Measurements from ENCODE around the gene ANGPT4.

The ANGPT4 gene

DNA sequence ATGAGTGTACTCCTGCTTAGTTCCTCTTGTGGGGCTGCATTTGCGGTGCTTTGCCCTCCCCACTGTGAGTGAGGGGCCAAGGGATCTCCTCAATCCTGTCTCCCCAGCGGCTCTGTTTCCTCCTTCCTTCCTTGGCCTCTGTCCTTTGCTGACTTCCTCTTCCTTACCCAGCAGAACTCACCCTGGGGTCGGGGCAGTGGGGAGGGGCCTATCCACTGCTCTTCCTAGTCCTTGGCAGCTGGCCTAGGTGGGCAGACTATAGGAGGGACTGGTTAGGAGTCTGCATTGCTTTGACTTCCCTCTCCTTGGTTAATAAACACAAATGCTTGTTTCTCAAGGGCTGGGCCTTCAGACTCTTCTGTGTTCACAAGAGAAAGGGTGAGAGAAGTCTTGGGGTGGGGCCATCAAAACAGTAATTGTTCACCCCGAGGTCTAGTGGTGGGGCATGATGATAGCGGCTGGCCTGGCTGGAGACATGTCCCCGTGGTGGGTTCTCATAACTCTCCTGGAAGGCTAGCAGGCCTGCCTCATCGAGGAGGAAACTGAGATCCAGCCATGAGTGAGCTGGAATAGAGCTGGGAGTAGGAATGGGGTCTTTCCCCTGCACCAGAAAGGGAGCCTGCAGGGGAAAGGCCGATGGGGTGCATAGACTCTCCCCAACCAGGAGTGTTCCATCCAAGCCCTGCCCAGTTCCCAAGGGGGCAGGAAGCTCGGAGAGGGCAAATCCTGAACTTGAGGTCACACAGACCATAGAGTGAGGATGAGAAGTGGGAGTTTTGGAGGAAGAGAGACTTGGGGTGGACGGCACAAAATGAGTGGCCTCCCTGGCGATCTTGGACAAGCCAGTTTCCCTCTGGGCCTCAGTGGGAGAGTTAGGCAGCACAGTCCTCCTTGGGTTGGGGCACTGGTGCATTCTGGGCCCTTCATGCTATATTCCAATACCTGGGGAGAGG, 69.9 kb downstream of the ANGPT4 start:
- in situ Hi-C loops (cut with MboI; ENCODE audit: low sequenced_read_pairs): no loop called here
- Histone ChIP-seq H3K4me3 (no peak overlapping the region), H3K4me1 (no peaks in the 10 kb centered on the region; the same call in 1 of the 2 replicates), H3K36me3 (replicated peaks) (no peaks in the 10 kb centered on the region), H3K9me3 (no peaks in the 10 kb centered on the region), H3K27me3 (ENCODE audit: low read depth) (no peaks in the 10 kb centered on the region)
- no peak for DNase-seq (ENCODE audit: low spot score in 2 of 2)

DNA sequence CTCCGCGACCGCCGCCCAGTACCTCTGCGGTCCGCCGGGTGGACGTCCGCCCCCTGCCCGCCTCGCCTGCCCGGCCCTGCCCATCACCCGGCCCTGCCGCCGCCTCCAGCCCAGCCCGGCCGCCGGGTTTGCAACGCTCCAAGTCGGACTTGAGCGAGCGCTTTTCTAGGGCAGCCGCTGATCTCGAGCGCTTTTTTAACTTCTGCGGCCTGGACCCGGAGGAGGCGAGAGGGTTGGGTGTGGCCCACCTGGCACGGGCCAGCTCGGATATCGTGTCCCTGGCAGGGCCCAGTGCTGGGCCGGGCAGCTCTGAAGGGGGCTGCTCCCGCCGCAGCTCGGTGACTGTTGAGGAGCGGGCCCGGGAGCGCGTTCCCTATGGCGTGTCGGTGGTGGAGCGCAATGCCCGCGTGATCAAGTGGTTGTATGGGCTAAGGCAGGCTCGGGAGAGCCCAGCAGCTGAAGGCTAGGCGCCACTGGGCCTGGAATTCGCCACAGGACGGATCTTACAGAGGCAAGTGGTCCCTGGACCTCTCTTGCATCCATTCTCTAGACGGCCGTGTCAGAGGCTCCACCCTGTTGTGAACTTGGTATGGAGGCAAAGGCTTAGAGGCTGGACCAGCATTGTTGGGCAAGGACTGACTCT, 70.8 kb downstream of the ANGPT4 start:
- H3K27me3 ChIP-seq (ENCODE audit: low read depth): no peaks in the 10 kb centered on the region
- DNase-seq (ENCODE audit: low spot score in 2 of 2): no peak
- H3K4me1 ChIP-seq: no peaks in the 10 kb centered on the region; the same call in 1 of the 2 replicates
- H3K4me3 ChIP-seq: no peak overlapping the region
- no peaks in the 10 kb centered on the region for H3K9me3 ChIP-seq
- in situ Hi-C loops (cut with MboI; ENCODE audit: low sequenced_read_pairs): no loop called here
- H3K36me3 ChIP-seq (replicated peaks): no peaks in the 10 kb centered on the region

DNA sequence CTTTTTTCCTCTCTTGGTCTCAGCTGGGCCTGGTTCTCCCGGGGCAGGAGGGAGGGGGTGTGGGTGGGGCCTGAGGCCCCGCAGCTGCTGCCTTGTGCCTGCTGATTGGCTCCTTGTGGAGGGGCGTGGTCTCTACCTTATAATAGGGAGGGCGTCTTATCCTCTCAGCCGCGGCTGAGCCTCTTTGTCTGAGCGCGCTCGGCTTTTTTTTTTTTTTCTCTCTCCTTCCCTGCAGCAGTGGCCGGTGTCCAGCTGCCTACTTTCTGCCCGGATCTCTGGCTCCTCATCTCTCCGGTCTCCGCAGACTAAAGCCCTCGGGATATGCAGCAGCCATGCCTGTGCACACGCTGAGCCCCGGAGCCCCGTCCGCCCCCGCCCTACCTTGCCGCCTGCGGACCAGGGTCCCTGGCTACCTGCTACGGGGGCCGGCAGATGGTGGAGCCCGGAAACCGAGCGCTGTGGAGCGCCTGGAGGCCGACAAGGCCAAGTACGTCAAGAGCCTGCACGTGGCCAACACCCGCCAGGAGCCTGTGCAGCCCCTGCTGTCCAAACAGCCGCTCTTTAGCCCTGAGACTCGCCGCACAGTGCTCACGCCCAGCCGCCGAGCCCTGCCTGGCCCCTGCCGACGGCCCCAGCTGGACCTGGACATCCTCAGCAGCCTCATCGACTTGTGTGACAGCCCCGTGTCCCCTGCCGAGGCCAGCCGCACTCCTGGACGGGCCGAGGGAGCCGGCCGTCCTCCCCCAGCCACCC, 71.5 kb downstream of the ANGPT4 start:
- in situ Hi-C loops (cut with MboI; ENCODE audit: low sequenced_read_pairs): no loop called here
- Histone ChIP-seq H3K27me3 (ENCODE audit: low read depth) (no peaks in the 10 kb centered on the region), H3K4me1 (no peaks in the 10 kb centered on the region; the same call in 1 of the 2 replicates), H3K9me3 (no peaks in the 10 kb centered on the region), H3K4me3 (peak overlapping the region; percentile 25), H3K36me3 (replicated peaks) (no peaks in the 10 kb centered on the region)
- DNase-seq (ENCODE audit: low spot score in 2 of 2): peak; percentile 91 to 96

DNA sequence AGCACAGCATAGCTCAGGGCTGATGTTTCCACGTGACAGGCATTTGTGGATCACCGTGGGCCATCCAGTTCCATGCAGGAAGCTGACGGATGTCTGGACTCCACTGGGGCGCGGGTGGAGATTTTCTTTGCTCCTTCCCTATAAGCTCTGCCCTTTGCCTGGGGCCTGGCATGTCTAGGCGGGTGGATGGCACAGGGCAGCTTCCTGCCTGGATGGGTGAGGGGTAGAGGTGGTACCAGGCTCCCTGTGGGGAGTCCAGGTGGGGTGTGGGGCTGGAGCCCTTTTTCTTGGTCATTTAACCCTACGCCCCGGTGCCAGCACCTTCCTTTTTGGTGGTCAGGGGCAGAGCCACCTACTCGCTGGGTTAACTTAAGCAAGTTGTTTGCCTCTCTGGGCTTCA, 72.2 kb downstream of the ANGPT4 start:
- no peak for DNase-seq (ENCODE audit: low spot score in 2 of 2)
- in situ Hi-C loops (cut with MboI; ENCODE audit: low sequenced_read_pairs): no loop called here
- Histone ChIP-seq H3K27me3 (ENCODE audit: low read depth) (no peaks in the 10 kb centered on the region), H3K4me3 (no peak overlapping the region), H3K9me3 (no peaks in the 10 kb centered on the region), H3K36me3 (replicated peaks) (no peaks in the 10 kb centered on the region), H3K4me1 (no peaks in the 10 kb centered on the region; the same call in 1 of the 2 replicates)

DNA sequence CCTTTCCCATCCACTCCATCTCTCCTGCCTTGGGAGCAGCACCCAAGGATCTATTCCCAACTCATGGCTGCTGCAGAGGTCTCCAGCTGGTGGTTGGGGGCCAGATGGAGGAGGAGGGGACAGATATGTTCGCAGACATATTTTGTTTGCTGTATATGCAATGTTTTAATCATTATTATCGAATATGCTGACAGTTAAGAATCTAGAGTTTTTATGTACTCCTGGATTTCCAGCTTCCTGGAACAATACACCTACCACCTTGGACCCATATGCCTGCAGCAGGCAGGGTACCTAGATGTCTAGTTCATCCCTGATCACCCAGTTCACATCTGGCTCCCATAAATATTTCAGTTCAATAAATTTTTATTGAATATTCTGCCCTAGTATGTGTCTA, 73.6 kb downstream of the ANGPT4 start:
- Histone ChIP-seq H3K4me1 (no peaks in the 10 kb centered on the region; the same call in 1 of the 2 replicates), H3K9me3 (no peaks in the 10 kb centered on the region), H3K27me3 (ENCODE audit: low read depth) (no peaks in the 10 kb centered on the region), H3K36me3 (replicated peaks) (no peaks in the 10 kb centered on the region), H3K4me3 (no peak overlapping the region)
- no peak for DNase-seq (ENCODE audit: low spot score in 2 of 2)
- in situ Hi-C loops (cut with MboI; ENCODE audit: low sequenced_read_pairs): no loop called here

DNA sequence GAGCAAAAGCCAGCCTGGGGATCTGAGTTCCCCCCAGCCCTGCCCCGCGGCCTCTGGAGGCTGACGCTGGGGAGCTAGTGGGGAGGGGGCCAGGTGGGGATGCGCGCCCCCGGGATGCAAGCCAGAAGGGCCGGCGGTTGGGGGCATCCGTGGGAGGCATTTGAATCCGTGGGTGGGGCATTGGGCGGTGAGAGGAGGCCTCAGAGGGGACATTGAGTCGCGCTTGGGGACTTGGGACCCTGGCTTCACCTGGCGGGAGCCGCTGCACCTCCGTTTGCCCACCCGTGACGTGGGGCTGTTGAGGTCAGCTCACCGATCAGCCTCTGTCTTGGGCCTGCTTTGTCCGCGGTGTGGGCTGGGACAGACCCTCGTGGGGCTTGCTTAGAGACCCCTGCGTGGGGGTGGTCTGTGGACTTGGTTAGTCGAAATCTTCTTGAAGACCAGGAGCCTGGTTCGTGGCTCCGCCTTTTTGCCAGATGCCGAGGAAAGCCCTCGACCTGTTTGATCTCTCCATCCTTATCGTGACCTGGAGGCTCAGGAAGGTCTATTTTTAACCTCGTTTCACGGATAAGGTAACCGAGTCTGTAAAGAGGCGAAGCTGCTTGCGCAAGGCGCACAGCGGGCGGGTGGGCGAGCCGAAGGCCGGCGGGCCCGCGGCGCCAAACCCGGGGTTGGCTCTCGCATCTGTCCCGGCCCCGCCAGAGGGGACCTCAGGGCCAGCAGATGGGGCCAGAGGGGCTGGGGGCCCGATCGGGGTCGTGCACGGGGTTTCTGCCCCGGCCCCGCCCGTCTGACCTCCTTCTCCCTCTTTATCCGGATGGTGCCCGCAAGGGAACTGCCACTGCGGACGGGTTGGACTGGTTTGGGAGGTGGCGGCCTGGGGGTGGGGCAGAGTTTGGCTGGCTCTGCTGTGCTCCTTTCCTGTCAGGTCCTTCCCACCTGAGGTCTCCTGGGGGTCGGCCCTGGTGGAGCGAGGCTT, 74.3 kb downstream of the ANGPT4 start:
- in situ Hi-C loops (cut with MboI; ENCODE audit: low sequenced_read_pairs): no loop called here
- Histone ChIP-seq H3K27me3 (ENCODE audit: low read depth) (no peaks in the 10 kb centered on the region), H3K9me3 (no peaks in the 10 kb centered on the region), H3K4me3 (no peak overlapping the region), H3K36me3 (replicated peaks) (no peaks in the 10 kb centered on the region), H3K4me1 (no peaks in the 10 kb centered on the region; the same call in 1 of the 2 replicates)
- DNase-seq (ENCODE audit: low spot score in 2 of 2): no peak

DNA sequence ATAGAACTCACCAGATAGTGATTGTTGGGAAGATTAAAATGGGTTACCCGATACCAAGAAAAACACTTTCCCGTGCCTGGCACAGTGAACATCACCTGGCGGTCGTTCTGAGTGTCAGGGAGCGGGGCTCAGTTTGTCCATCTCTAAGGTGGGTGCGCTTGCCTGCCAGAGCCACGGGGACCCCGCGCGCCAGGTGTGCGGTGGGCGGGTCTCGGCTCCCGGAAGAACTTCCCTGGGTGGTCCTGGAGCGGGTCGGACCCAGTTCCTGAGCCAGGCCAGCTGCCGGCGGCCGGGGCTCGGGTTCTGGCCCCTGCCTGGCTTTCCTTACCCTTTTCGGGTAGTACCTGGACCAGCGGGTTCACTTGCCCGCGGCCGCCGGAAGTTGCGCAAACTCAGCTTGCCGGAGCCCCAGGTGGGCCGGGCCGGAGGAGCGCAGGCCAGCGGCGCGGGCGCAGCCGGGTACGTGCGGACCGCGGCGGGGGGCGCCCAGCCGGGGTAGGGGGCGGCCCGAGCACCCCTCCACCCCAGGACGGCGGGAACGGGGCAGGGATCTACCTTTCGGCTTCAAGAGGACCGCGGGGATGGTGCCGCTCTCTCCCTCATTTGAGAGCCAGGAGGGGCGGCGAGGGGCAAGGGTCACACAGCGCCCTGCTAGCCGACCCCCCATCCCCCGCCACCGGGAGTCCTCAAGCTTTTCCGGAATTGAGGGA, 75.1 kb downstream of the ANGPT4 start:
- no peaks in the 10 kb centered on the region for H3K9me3 ChIP-seq
- H3K4me1 ChIP-seq: no peaks in the 10 kb centered on the region; the same call in 1 of the 2 replicates
- in situ Hi-C loops (cut with MboI; ENCODE audit: low sequenced_read_pairs): no loop called here
- H3K27me3 ChIP-seq (ENCODE audit: low read depth): no peaks in the 10 kb centered on the region
- H3K4me3 ChIP-seq: no peak overlapping the region
- no peaks in the 10 kb centered on the region for H3K36me3 ChIP-seq (replicated peaks)
- no peak for DNase-seq (ENCODE audit: low spot score in 2 of 2)

DNA sequence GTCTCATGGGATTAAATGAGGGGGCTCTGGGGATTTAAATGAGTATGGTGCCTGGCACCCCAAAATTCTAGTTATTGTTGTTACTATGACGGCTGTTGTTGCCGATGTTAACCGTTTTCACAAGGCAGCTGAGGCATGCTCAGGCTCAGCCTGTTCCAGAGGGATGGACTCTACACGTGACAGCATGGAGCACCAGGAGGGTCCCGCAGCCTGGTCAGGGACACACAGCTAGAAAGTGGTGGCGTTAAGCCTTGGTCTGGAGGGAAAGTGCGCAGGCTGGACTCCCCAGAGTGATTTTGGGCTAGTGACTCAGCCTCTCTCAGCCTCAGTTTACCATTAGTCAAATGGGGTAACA, 75.7 kb downstream of the ANGPT4 start:
- Histone ChIP-seq H3K4me3 (no peak overlapping the region), H3K4me1 (no peaks in the 10 kb centered on the region; the same call in 1 of the 2 replicates), H3K27me3 (ENCODE audit: low read depth) (no peaks in the 10 kb centered on the region), H3K9me3 (no peaks in the 10 kb centered on the region), H3K36me3 (replicated peaks) (no peaks in the 10 kb centered on the region)
- no peak for DNase-seq (ENCODE audit: low spot score in 2 of 2)
- in situ Hi-C loops (cut with MboI; ENCODE audit: low sequenced_read_pairs): no loop called here

DNA sequence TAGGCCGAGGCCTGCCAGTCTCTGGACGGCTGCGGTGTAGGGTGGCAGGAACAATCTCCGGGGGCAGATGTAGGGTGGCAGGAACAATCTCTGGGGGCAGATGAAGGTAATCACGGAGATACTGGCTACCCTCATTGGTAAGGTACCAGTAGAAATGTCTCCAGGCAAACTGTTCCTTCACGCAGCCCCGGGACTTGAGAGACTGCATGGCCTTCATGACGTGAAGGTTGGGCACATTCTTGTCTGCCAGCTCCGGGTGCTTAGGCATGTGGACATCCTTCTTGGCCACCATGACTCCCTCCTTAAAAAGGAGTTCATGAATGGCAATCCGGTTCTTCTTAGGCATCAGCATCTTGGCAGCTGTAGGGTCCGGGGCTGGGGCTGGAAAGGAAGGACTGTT, 76.5 kb downstream of the ANGPT4 start:
- in situ Hi-C loops (cut with MboI; ENCODE audit: low sequenced_read_pairs): no loop called here
- H3K9me3 ChIP-seq: no peaks in the 10 kb centered on the region
- no peak for DNase-seq (ENCODE audit: low spot score in 2 of 2)
- peaks cover 6% of the 10 kb centered on the region for H3K4me1 ChIP-seq
- no peaks in the 10 kb centered on the region for H3K36me3 ChIP-seq (replicated peaks)
- H3K27me3 ChIP-seq (ENCODE audit: low read depth): no peaks in the 10 kb centered on the region
- no peak overlapping the region for H3K4me3 ChIP-seq

DNA sequence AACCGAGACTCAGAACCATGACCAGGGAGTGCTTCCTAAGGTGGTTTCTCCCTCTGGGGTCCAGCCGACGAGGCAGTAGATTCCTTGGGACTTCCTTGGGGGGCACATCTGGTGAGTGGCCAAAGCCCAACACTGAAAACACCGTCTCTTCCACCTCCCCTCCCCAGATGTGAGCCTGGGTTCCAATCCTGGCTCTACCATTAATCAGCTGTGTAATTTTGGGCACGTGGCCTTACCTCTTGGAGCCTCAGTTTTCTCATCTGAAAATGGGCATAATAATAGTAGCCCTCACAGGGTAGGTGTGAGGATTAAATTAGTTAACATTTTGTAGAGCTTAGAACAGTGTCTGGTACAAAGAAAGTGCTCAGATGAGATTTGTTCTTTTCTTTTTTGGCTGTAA, 77.1 kb downstream of the ANGPT4 start:
- no peak overlapping the region for H3K4me3 ChIP-seq
- H3K36me3 ChIP-seq (replicated peaks): no peaks in the 10 kb centered on the region
- H3K9me3 ChIP-seq: no peaks in the 10 kb centered on the region
- no peaks in the 10 kb centered on the region for H3K27me3 ChIP-seq (ENCODE audit: low read depth)
- H3K4me1 ChIP-seq: peaks cover 6% of the 10 kb centered on the region
- in situ Hi-C loops (cut with MboI; ENCODE audit: low sequenced_read_pairs): no loop called here
- DNase-seq (ENCODE audit: low spot score in 2 of 2): no peak

DNA sequence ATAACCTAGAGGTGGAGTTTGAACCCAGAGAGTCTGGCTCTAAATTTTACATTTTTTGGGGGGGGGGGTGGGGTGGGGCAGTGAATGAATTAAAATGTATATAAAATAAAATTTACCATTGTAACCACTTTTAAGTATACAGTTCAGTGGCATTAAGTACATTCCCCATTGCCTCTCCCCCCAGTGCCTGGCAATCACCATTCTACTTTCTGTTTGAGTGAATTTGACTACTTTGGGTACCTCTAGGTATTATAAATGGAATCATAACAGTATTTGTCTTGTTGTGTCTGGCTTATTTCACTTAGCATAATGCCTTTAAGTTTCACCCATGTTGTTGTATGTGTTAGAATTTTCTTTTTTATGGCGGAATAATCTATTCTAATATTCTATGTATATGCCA, 79.9 kb downstream of the ANGPT4 start:
- Histone ChIP-seq H3K4me1 (peaks cover 8% of the 10 kb centered on the region), H3K4me3 (no peak overlapping the region), H3K36me3 (replicated peaks) (no peaks in the 10 kb centered on the region), H3K27me3 (ENCODE audit: low read depth) (no peaks in the 10 kb centered on the region), H3K9me3 (no peaks in the 10 kb centered on the region)
- in situ Hi-C loops (cut with MboI; ENCODE audit: low sequenced_read_pairs): no loop called here
- DNase-seq (ENCODE audit: low spot score in 2 of 2): no peak

DNA sequence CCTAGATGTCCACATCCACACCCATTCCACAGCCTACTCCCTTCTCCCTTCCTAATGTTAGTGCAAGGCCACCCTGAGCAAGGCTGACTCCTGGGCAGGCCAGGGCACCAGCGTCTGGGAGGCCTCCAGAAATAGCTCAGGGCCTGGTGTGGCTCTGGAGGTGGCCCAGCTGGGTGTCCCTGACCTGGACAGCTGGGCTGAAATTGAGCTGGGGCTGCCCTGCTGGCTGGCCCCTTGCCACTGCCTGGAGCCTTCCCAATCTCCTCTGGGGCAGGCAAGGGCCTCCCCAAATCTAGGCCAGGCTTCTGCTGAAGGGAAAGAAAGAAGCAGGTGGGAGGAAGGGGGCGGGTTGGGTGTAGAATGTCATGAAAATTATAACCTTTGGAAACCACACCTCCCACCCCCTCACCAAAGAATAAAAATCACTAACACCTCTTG, 80.5 kb downstream of the ANGPT4 start:
- H3K9me3 ChIP-seq: no peaks in the 10 kb centered on the region
- no peak for DNase-seq (ENCODE audit: low spot score in 2 of 2)
- no peak overlapping the region for H3K4me3 ChIP-seq
- in situ Hi-C loops (cut with MboI; ENCODE audit: low sequenced_read_pairs): no loop called here
- peaks cover 8% of the 10 kb centered on the region for H3K4me1 ChIP-seq
- no peaks in the 10 kb centered on the region for H3K36me3 ChIP-seq (replicated peaks)
- H3K27me3 ChIP-seq (ENCODE audit: low read depth): no peaks in the 10 kb centered on the region

Data from HAP-1 (cell line).